Kidney glomerular epithelial cell (primary cell): ENCODE measurements around the gene MPPED2.

Experiments
- DNase-seq: peaks from one replicate; lab custom pipeline; 2025; lab: John Stamatoyannopoulos, UW

MPPED2 gene, protein sequence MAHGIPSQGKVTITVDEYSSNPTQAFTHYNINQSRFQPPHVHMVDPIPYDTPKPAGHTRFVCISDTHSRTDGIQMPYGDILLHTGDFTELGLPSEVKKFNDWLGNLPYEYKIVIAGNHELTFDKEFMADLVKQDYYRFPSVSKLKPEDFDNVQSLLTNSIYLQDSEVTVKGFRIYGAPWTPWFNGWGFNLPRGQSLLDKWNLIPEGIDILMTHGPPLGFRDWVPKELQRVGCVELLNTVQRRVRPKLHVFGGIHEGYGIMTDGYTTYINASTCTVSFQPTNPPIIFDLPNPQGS

DNA sequence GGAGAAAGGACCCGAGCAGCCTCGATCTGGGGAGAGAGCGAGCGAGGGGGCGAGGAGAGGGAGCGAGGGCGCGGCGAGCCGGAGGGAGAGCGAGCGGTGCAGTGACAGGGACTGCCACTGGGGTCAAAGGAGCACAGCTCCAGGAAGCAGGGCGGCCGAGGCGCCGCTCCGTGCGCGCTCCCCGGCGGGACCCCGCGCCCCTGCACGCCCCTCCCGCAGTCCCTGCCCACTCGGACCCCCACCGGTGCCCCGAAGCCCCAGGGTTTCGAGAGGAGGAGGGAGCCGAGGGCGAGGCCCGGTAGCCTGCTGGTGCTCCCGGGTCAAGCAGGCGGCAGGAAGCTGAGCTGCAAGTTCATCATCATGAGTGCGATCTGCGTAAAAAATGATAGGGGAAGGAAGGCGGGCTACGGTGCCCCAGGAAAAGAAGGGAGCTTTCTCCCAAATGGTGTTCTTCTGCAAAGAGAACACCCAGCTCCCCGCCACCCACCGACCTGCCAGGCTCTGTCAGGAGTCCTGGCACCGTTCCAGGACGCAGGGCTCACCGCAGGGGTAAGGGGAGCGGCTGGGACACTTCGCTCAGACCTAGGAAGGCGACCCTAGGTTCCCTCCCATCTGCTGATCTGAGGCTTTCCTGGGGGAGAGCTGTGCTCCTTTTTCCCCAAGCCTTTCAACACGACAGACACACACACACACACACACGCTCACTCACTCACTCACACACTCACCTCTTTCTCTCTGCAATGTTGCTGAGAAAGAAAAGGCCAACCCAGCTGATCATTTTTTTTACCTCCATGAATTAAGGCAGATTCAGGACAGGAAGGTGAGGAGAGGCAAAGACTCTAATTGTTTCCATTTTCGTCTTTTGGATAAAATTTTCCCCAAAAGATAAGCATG is at the start of gene MPPED2:
MPPED2 (minus strand) TSS at position 103 of the 894 bp plus-strand sequence. CDS start 5,980 bp downstream, outside the sequence.
- DNase-seq, result no peak

DNA sequence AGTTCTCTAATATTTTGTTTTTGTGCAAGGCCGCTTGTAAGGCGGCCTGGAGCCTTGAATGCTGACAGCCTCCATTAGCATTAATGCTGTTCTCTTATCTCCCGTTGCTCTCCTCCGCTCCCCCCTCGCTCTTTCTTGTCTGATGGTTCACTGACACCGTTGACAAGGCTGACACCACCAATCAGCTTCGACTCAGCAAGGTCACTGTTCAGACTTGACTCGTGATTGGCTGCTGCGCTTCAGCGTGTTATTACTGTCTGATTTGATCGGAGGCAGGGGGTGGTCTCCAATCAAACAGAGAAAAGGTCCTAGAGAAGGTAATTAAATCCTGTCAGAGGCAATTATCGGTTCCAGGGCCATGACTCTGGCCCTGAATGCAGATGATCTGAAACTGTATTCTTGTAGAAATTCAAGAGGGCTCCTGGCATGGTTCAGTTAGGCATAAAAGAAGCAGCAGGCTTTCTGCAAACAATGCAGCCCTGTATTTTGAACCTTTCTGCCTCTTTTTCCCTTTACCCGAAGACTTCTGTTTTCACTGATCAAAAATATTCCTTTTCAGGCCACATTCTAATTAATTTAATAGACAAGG is 49.3 kb upstream of the MPPED2 start:
- DNase-seq, result no peak

- no peak for DNase-seq
These were observed 45.0 kb upstream of the MPPED2 start for GRCh38 chr11:30631148-30631547.

DNA sequence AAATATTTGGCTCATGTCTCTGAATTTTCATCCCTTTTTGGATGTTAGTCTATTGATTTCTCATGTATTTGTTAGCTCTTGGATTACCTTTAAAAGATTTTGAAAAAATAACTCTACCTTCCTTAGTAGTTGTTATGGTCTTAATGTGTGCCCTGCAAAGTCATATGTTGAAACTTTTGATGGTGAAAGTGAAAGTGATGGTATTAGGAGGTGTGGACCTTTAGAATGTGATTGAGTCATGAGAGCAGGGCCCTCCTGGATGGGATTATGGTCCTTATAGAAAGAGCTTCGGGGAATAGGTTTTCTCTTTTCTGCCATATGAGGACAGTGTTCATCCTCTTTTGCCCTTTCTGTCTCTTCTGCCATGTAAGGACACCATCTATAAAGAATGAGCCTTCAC is 33.6 kb upstream of the MPPED2 start:
- no peak for DNase-seq

- DNase-seq, result no peak
These were observed 31.6 kb upstream of the MPPED2 start for GRCh38 chr11:30617762-30618161.

- DNase-seq, result no peak
These were observed 24.5 kb upstream of the MPPED2 start for GRCh38 chr11:30610628-30611027.

- DNase-seq, result no peak
These were observed 22.4 kb upstream of the MPPED2 start for GRCh38 chr11:30608534-30608933.

- DNase-seq, result no peak
These were observed 19.0 kb upstream of the MPPED2 start for GRCh38 chr11:30605036-30605605.

DNA sequence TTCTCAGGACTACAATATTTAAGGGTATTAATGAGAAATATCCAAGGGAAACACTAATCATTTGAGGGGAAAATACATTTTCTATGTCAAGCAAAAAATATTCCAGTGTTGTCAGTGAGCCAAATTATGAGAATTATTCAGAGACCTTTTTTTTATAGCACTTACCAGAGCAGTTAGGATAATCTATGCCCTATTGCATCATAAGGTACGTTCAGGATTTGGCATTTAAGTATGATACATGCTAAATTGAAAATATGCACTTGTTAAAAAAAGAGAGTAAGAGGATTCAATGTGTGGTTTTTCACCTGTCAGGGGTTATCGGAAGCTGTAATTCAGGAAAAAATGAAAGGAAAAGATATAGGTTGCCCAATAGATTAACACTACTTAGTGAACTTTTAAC is 17.2 kb upstream of the MPPED2 start:
- DNase-seq, result no peak

DNA sequence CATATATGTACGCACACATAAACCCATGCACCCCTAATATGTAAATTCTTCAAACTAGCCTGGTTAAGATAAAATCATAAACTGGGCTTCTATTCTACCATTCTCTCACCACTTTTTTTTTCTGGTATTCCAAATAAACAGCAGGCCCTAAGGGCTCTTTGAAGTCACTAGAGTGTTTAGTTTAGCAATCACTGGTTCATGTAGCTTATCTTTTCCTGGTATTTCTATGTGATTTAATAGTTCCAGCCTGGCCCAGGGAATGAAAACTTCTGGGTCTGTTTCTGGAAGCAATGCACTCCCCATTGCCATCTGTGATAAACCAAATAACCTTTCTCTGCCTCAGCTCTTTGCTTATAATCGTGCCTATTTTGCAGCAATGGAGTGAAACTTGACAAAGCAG is 10.7 kb upstream of the MPPED2 start:
- DNase-seq, result no peak

- DNase-seq, result no peak
These were observed 9.8 kb upstream of the MPPED2 start for GRCh38 chr11:30595934-30596333.

GRCh38 chr11:30594646-30595411 is 8.7 kb upstream of the MPPED2 start:
- DNase-seq, result no peak

DNA sequence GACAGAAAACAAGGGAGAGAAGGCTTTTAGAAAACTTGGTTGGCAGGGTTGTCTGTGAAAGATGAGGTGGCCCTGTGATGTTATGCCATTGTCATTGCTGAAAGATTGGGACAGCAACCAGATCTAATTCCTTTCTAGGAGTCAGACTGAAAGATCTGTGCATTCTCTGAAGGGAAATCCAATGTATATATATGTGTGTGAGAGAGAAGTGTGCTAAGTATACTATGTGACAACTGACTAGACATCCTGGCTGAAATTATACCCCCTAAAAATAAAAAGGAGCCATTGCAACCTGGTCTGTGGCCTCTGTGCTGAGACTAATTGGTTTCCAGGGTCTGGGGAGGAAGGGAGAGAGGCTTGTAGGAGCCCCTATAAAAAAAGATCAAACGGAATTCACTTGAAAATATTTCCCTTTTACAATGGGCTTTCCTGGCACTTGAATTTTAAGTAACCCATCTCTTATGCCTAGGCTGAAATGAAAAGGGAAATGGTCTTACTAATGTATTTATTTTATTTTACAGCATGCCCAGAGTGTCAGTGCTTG is 1.2 kb upstream of the MPPED2 start:
- no peak for DNase-seq

GRCh38 chr11:30585892-30586250 is 282 bp downstream of the MPPED2 start:
- DNase-seq, result no peak

- DNase-seq, result no peak
These were observed 845 bp downstream of the MPPED2 start for GRCh38 chr11:30585125-30585891.

DNA sequence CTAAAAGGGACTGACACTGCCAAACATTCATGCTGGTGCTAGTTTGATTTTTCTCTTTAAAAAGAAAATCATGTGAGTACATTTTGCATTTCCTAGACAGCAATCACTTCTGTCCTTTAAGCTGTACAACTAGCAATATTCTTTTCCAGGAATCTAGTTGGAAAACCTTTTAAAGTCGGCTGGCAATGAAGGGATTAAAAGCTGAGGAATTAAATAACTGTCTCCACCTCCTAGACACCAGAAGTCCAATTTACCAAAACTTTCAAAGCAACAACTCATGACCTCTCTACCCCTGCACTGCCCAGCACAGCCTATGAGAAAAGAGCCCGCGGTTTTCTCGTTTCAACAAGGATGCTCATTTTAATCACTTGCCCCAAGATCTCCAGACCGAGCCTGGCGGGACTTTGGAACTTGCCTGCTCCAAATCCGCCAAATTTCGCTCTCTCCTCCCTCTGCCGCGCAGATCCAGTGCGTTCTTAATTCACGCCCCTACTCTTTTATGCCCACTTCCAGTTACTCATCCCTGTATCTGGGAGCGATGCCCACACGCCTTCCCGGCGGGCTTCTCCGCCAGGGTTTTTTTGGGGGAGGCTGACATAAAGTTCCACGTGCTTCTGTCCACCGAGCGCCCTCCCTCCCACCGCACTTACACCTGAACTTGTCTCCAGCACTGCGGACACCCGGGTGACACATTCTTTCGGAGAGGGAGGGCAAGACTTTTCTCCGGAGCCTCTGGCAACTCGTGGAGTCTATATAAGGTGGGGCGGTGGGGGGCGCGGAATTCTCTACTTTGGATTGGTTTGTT is 2.5 kb downstream of the MPPED2 start:
- no peak for DNase-seq

DNA sequence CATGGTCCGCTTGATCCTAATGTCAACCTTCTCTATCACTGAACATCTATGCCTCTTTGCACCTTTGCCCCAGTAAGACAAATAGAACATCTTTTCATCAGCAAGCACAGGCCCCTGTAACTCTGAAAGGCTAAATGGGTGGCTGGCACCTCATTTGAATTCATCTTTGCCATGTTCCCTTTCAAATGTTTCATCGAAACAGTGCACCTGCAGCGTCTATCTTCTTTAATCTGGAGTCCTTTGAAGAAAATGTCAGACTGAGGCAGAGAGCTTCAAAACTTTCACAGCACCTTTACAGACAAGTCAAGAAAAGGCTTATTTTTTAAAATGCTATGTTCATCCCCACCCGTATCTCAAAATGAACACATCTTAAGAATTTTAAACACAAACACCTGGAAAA is 3.4 kb downstream of the MPPED2 start:
- no peak for DNase-seq

DNA sequence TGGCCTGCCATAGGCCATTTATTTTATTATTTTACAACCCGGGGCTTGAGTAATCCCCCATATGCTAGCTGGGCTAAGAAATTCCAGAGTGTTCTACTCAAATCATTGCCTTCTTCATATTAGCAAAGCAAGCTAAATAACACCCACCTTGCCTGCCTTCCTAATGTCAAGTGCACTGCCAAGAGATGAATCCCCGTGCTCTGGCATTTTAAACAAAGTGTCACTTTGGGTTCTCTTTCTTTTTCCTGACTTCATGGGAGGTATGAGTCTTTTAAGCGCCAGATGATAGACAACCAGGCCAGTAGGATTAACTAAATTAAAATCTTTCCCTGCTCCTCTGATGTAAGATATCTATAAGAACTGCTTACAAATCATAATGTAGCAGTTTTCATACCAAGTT is 4.5 kb downstream of the MPPED2 start:
- DNase-seq, result no peak

- DNase-seq, result no peak
These were observed 5.6 kb downstream of the MPPED2 start for GRCh38 chr11:30580573-30580972.
